ENCODE results near the gene FAM222B. TPM values are rescaled to one million over a fixed set of nuclear protein-coding genes. Genes with fewer than 3 reads are reported as not detected.
A peak's percentile ranks its signal among the peaks of the same experiment; 100 is the strongest.

The FAM222B gene
- total and polyA plus RNA-seq, 9 of the 15 experiments (the other 6 are each of a cell fraction or from before 2014, with no cell fraction given), result 4.0 to 34.6 (median 7.5) TPM

GRCh38 chr17:28842282-28843012, at the start of gene FAM222B (continued):
- TF ChIP-seq, protein P1, sequence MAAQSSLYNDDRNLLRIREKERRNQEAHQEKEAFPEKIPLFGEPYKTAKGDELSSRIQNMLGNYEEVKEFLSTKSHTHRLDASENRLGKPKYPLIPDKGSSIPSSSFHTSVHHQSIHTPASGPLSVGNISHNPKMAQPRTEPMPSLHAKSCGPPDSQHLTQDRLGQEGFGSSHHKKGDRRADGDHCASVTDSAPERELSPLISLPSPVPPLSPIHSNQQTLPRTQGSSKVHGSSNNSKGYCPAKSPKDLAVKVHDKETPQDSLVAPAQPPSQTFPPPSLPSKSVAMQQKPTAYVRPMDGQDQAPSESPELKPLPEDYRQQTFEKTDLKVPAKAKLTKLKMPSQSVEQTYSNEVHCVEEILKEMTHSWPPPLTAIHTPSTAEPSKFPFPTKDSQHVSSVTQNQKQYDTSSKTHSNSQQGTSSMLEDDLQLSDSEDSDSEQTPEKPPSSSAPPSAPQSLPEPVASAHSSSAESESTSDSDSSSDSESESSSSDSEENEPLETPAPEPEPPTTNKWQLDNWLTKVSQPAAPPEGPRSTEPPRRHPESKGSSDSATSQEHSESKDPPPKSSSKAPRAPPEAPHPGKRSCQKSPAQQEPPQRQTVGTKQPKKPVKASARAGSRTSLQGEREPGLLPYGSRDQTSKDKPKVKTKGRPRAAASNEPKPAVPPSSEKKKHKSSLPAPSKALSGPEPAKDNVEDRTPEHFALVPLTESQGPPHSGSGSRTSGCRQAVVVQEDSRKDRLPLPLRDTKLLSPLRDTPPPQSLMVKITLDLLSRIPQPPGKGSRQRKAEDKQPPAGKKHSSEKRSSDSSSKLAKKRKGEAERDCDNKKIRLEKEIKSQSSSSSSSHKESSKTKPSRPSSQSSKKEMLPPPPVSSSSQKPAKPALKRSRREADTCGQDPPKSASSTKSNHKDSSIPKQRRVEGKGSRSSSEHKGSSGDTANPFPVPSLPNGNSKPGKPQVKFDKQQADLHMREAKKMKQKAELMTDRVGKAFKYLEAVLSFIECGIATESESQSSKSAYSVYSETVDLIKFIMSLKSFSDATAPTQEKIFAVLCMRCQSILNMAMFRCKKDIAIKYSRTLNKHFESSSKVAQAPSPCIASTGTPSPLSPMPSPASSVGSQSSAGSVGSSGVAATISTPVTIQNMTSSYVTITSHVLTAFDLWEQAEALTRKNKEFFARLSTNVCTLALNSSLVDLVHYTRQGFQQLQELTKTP (IDR thresholded peaks at IDR 0.05; ENCODE audit: low read depth in 1 of 2, partially characterized antibody in 2 of 2), result peak; percentile 21 to 59
- peak; percentile 74 for TF ChIP-seq MTA1 (IDR thresholded peaks at IDR 0.05; ENCODE audit: borderline replicate concordance)
- TF ChIP-seq EP400 (IDR thresholded peaks at IDR 0.05), result peak; percentile 88
- TF ChIP-seq ZBTB26 (CRISPR knock-in tag; IDR thresholded peaks at IDR 0.05), result peak; percentile 97
- TF ChIP-seq, protein P2, sequence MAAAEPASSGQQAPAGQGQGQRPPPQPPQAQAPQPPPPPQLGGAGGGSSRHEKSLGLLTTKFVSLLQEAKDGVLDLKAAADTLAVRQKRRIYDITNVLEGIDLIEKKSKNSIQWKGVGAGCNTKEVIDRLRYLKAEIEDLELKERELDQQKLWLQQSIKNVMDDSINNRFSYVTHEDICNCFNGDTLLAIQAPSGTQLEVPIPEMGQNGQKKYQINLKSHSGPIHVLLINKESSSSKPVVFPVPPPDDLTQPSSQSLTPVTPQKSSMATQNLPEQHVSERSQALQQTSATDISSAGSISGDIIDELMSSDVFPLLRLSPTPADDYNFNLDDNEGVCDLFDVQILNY (CRISPR knock-in tag; IDR thresholded peaks at IDR 0.05), result no peak
- TF ChIP-seq CXXC5 (CRISPR knock-in tag; IDR thresholded peaks at IDR 0.05), result peak; percentile 64
- peak; percentile 97 for TF ChIP-seq SUPT5H (IDR thresholded peaks at IDR 0.05)
- TF ChIP-seq TFAM (CRISPR knock-in tag; conservative IDR thresholded peaks at IDR 0.05), result no peak
- no peak for TF ChIP-seq STAT5A (IDR thresholded peaks at IDR 0.05; ENCODE audit: borderline replicate concordance, low read length)
- TF ChIP-seq SMARCE1 (IDR thresholded peaks at IDR 0.05), result peak; percentile 64
- TF ChIP-seq ZBTB2 (IDR thresholded peaks at IDR 0.05), result peak; percentile 99
- 0 out of 2 replicates have a peak, but pooled peaks have one; percentile 69 for TF ChIP-seq NBN (IDR thresholded peaks at IDR 0.05; ENCODE audit: low read depth)
- peak; percentile 96 for TF ChIP-seq NKRF (IDR thresholded peaks at IDR 0.05; ENCODE audit: borderline replicate concordance)
- TF ChIP-seq ZNF354B (CRISPR knock-in tag; IDR thresholded peaks at IDR 0.05), result no peak
- no peak for TF ChIP-seq HMBOX1 (IDR thresholded peaks at IDR 0.05)
- peak; percentile 77 for TF ChIP-seq TAF1 (IDR thresholded peaks at IDR 0.05; ENCODE audit: control insufficient read depth, extremely low read depth, insufficient read depth, low read length, severe bottlenecking)

Measured in K562 (cell line).